Panc1 (cell line): ENCODE results near the gene CD93. TPM values are rescaled to one million over a fixed set of nuclear protein-coding genes. Genes with fewer than 3 reads are reported as not detected.

Experiments used
- ATAC-seq: fragments of 200-7000 bp; cut with Tn5 transposase; 2 replicates; pipeline ENCODE4 v1.9.1; 2020; ENCODE audit warnings: mild to moderate bottlenecking, moderate library complexity
- BruUV-seq: library from RNA; stranded (reverse); fragments of 400-500 nt; replicated peaks from 2 replicates; lab custom pipeline; 2021; lab: Mats Ljungman, UMichigan
- CTCF ChIA-PET: fragments of 300-600 bp; sonication (Branson Sonifier 250); formaldehyde crosslinking; loops from one replicate; lab custom pipeline; 2022; ENCODE audit warnings: antibody characterized with exemption; lab: Charles Lee
- POLR2A ChIA-PET: fragments of 300-600 bp; sonication (Branson Sonifier 250); formaldehyde crosslinking; loops from one replicate; lab custom pipeline; 2022; ENCODE audit warnings: antibody characterized with exemption; lab: Charles Lee
- DNase-seq: peaks from one replicate; pipeline ENCODE4 v3.0.0-alpha.2; 2010; ENCODE audit warnings: low read depth, low spot score
- H3K27ac ChIP-seq: 2 replicates; pipeline ENCODE4 v1.5.1; 2011; ENCODE audit warnings: mild to moderate bottlenecking, low read length, inconsistent platforms
- H3K27me3 ChIP-seq: fragments of 200-500 bp; sonication (Bioruptor generic); 2 replicates; pipeline ENCODE4 v1.6.0; 2014; ENCODE audit warnings: low read length, inconsistent platforms; ENCODE audit not compliant: control insufficient read depth, insufficient read depth
- H3K36me3 ChIP-seq: fragments of 200-500 bp; sonication (Bioruptor generic); 2 replicates; pipeline ENCODE4 v1.5.1; 2014; ENCODE audit warnings: inconsistent platforms, mild to moderate bottlenecking, low read length, moderate library complexity; ENCODE audit not compliant: control insufficient read depth, insufficient read depth
- H3K4me1 ChIP-seq: 2 replicates; pipeline ENCODE4 v1.5.1; 2011; ENCODE audit warnings: inconsistent platforms, mild to moderate bottlenecking, low read length, moderate library complexity; ENCODE audit not compliant: control insufficient read depth, insufficient read depth
- H3K4me3 ChIP-seq, 2 experiments: 2 replicates each; pipeline ENCODE4 v1.5.1; 2011 to 2012; ENCODE audit warnings: low read depth in 2 of 2, low read length in 2 of 2, mild to moderate bottlenecking in 2 of 2, inconsistent platforms in 1 of 2, moderate library complexity in 1 of 2
- H3K9me3 ChIP-seq: fragments of 200-500 bp; sonication (Bioruptor generic); 2 replicates; pipeline ENCODE4 v1.5.1; 2014; ENCODE audit warnings: low read depth, mild to moderate bottlenecking, inconsistent platforms, low read length, moderate library complexity; ENCODE audit not compliant: control insufficient read depth, insufficient read depth
- CTCF ChIP-seq: fragments of 450-650 bp; IDR thresholded peaks from 2 replicates; pipeline ENCODE4 v1.5.1; 2017; ENCODE audit warnings: mild to moderate bottlenecking
- POLR2AphosphoS5 ChIP-seq: IDR thresholded peaks from 2 replicates; pipeline ENCODE4 v1.6.1; 2012; ENCODE audit warnings: mild to moderate bottlenecking, low read depth, low read length, moderate library complexity
- REST ChIP-seq, 2 experiments: IDR thresholded peaks; 2 replicates each; pipeline ENCODE4 v1.6.1; 2011 to 2012; ENCODE audit warnings: low read depth in 2 of 2, control low read depth in 1 of 2, low read length in 1 of 2, mild to moderate bottlenecking in 1 of 2, moderate library complexity in 1 of 2; ENCODE audit not compliant: insufficient read depth in 1 of 2
- SIN3A ChIP-seq: IDR thresholded peaks from 2 replicates; pipeline ENCODE4 v1.6.1; 2012; ENCODE audit warnings: low read depth, mild to moderate bottlenecking, low read length, moderate library complexity, borderline replicate concordance; ENCODE audit not compliant: insufficient read depth
- TCF7L2 ChIP-seq: IDR thresholded peaks from 2 replicates; pipeline ENCODE4 v1.6.1; 2011; ENCODE audit warnings: mild to moderate bottlenecking, low read depth, low read length, inconsistent platforms
- in situ Hi-C: cut with HindIII; loops from 2 replicates; pipeline ENCODE4 v1.10.0; 2016; ENCODE audit warnings: low sequenced_read_pairs, low pct_unique_long_range_greater_than_20kb
- intact Hi-C: fragments of 100-400 bp; cut with micrococcal nuclease; formaldehyde crosslinking; loops from one replicate; pipeline ENCODE4 v1.10.0; 2022; ENCODE audit not compliant: unreplicated experiment
- total RNA-seq: library from RNA; stranded (reverse); gene quantifications from one replicate; pipeline ENCODE4 v1.2.1, GENCODE V29; 2021; ENCODE audit not compliant: unreplicated experiment

CD93 gene
- total RNA-seq, 1 experiment from 2014 or later = 0.10 TPM

- ChIA-PET POLR2A (no interaction called here), CTCF (no interaction called here)
- Histone ChIP-seq H3K9me3 (no peaks in the 10 kb centered on the region), H3K4me3 (no peak overlapping the region), H3K27ac (no peak overlapping the region), H3K27me3 (peaks cover 7% of the 10 kb centered on the region), H3K36me3 (no peaks in the 10 kb centered on the region), H3K4me1 (no peaks in the 10 kb centered on the region)
- TF ChIP-seq TCF7L2 (no peak), SIN3A (no peak), POLR2AphosphoS5 (no peak), REST (IDR thresholded peaks at IDR 0.05; ENCODE audit: insufficient read depth in 1 of 2, low read depth in 2 of 2, low read length in 1 of 2) (no peak), CTCF (no peak)
- DNase-seq (no peak), ATAC-seq (no peak)
- BruUV-seq = no TSS peak
- intact Hi-C loops (no loop called here), in situ Hi-C loops (no loop called here)
These were observed 2.4 kb downstream of the CD93 start for GRCh38 chr20:23083553-23084220.

GRCh38 chr20:23082846-23083552, 3.1 kb downstream of the CD93 start:
- Histone ChIP-seq H3K27ac (no peak overlapping the region), H3K4me3 (no peak overlapping the region), H3K36me3 (no peaks in the 10 kb centered on the region), H3K9me3 (no peaks in the 10 kb centered on the region), H3K4me1 (no peaks in the 10 kb centered on the region), H3K27me3 (peaks cover 9% of the 10 kb centered on the region)
- no TSS peak for BruUV-seq
- ChIA-PET CTCF (no interaction called here), POLR2A (no interaction called here)
- DNase-seq (no peak), ATAC-seq (no peak)
- no peak for TF ChIP-seq TCF7L2
- no peak for TF ChIP-seq POLR2AphosphoS5
- no peak for TF ChIP-seq SIN3A
- no peak for TF ChIP-seq CTCF
- TF ChIP-seq REST (IDR thresholded peaks at IDR 0.05; ENCODE audit: insufficient read depth in 1 of 2, low read depth in 2 of 2, low read length in 1 of 2) = no peak
- intact Hi-C loops (no loop called here), in situ Hi-C loops (no loop called here)
